HG03095 (cell line): ENCODE data around the gene CENPU.
A peak's percentile ranks its signal among the peaks of the same experiment; 100 is the strongest.
"Not testable (repeated sequence)": the region's sequence is repeated elsewhere in the genome, so short reads cannot be mapped to it uniquely, and the experiment has no call there.

Experiments used
- ATAC-seq: cut with Tn5 transposase; IDR thresholded peaks from one replicate; pipeline ENCODE4 v1.9.1; 2021; ENCODE audit warnings: moderate library complexity; ENCODE audit not compliant: unreplicated experiment

The CENPU gene

DNA sequence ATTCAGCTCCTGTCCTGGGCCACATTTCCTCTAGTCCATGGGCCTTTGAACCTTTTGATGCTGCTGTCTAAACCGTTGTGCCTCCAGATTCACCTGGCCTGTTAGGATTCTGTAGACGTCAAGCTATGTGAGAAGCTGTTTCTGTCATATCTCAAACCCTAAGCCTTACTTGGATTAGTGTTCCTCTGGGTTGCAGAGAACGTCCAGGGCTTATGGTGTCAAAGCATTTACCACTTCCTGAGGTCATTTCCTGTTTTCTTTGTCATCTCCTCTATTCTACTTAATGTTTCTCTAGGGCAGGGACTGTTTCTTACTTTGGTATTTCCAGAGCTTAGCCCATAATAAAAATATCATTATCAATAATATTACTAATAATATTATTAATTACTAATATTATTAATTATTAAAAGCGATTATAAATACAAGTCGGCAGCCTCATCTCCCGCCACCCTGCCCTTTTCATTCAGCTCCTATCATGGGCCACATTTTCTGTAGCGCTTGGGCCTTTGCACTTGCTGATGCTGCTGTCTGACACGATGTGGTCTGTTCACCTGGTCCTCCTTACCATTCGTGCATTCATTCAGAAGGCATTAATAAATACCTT lies 65.3 kb downstream of the CENPU start:
- no peak for ATAC-seq

DNA sequence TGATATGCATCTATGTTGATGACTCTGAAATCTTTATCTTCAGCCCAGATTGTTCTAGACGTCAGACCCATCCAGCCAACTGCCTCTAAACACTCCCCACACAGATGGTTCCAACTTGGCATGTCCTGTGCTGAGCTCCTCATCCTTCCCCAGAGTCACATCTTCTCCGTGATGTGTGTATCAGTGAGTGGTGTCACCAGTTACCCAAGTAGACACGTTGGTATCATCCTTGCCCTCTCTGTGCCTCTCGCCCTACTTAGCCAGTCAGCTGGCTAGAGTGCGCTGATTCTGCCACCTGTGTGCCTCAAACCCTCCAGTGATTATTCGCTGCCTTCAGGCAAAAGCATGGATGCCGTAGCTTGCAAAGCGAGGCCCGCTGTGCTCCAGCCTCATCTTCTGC lies 65.8 kb downstream of the CENPU start:
- ATAC-seq = no peak

DNA sequence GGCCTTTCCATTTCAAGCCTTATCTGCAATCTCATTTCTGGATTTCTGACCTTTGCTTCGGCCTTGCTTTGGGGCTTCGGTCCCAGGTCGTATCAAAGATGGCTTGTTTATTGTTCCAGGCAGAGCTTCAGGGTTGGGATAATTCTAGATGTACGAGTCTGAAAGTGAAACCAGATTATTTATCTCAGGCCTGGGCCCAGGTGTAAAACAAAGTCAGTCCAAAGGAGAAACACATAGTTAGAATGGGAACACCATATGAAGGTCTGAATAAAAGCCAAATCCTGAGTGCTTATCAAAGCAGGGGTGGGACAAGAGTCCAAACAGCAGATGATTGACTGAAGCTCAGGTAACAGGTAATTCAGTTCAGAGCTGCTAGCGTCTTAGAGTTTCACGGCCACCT lies 67.2 kb downstream of the CENPU start:
- no peak for ATAC-seq

DNA sequence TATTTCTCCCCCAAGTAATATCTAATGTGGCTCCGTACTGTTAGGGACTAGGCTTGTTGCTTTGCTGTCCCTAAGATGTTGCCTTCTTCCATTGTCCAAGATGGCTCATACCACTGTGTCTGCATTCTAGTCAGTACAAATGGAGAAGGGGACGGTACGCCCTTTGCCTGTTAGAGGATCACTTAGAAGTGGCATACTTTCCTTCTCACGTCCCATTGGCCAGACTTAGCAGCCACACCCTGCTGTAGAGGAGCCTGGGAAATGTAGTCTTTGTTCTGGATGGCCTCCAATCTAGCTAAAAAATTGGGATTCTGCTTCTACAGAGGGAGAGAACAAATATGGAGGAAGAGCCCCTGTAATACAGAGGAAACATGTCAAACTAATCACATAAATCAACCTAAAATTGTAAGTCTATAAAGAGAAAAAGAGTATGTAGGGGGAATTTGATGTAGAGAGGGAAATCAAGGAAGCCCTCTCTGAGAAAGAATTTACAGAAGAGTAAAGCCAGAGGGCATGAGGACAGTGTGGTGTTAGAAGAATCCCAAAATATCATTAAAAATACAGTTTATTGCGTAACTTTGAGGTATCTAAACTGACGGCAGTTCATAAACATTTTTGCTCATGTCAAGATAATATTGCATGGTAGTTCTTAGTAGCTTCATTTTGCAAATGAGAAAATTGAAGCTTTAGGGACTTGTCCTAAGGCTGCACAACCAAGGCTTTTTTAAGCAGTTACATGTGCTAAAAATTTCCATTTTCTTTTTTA lies 69.3 kb downstream of the CENPU start:
- ATAC-seq = no peak

DNA sequence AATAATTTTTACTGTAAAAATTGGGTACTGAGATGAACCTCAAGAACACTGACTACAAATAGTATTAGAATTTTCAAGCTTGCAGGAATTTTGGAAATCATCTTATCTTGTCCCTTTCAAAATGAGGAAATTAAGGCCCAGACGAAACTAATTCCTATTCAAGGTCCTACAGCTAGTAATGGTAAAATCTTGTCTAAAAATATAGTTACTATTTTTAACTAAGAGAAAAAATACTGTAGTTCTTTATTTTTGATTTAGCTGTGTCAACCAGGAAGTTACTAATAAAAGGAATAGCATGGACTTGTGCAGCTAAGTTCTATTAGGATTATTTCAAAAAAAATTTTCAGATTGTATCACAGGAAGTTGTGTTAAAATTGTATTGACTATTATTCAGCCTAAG lies 71.7 kb downstream of the CENPU start:
- no peak for ATAC-seq

DNA sequence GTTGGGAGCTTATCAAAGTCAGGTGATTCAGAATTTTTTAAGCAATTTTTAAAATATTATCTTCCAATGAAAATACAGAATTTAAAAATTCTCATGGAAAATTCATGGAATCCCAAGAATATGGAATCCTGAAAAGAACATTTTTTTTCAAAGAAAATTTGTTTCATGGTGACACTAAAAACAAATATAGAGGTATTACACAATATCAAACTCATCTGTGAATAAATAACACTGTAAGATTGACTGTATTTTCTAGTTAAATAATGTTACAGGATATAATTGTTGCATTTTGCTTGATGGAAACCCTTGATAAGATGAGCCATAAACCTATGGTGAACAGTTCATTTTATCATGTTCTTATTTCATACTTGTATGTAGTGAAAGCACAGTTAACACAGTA lies 72.9 kb downstream of the CENPU start:
- ATAC-seq = no peak

DNA sequence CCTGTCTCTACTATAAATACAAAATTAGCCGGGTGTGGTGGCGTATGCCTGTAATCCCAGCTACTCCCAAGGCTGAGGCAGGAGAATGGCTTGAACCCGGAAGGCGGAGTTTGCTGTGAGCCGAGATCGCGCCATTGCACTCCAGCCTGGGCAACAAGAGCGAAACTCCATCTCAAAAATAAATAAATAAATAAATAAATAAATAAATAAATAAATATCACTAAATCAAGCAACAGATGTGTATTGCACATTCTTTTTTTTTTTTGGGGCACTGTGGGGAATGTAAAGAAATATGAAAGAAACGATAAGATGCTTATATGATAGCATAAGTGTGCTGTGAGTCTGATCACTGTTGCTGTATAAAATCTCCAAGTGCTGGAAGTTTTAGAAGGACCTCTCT lies 76.1 kb downstream of the CENPU start:
- ATAC-seq = not testable (repeated sequence)

DNA sequence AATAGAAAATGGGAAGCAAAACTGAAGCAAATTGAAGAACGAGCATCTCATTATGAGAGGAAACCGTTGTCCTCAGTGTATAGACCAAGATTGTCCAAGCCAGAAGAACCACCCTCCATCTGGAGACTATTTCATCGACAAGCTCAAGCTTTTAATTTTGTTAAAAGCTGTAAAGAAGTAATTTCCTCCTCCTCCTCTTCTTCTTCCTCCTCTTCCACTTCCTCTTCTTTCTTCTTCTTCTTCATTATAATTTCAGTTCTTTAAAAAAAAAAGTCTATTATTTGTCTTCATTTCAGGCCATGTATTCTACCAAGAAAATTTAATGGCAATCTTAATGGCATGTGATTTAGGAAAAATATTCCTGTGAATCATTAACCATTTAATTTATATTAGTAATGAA lies 76.8 kb downstream of the CENPU start:
- ATAC-seq = no peak

DNA sequence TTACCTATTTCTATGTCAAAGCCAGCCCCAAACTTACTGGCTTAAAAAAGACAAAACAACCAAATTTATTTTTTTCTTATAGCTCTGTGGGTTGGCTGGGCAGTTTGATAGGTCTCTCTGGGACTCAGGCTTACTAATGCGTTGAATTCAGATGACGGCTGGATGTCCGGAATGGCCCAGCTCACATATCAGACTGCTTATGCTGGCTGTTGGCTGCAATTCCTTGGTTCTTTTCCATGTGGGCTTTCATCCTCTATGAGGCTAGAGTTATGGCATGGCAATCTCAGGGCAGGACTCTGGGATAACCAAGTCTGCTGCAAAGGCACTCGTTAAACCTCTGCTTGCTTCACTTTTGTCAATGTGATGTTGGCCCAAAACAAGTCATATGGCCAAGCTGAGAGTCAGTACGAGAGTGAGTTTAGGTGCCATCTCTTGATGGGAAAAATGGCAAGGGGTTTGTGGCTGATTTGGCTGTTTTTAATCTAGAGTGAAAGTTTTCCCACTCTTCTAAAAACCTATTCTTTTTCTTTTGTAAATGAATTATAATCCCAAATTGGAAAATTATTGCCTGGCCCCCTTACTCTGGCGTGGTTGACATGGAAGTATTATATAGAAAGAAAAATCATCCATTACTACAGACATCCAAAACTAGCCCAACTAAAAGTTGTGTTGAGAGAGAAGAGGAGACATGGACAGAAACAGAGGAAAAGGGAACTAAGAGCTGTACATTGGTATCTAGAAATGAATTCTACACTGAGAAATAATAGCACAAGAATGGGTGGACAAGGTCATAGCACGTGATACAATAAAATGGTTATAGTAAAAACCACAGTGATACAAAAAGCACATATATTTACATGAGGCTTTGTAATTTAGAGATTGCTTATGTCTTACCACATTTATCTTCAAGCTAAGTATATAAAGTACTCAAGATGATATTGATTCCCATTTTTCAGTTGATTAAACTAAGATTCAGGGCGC lies 77.7 kb downstream of the CENPU start:
- ATAC-seq = no peak

DNA sequence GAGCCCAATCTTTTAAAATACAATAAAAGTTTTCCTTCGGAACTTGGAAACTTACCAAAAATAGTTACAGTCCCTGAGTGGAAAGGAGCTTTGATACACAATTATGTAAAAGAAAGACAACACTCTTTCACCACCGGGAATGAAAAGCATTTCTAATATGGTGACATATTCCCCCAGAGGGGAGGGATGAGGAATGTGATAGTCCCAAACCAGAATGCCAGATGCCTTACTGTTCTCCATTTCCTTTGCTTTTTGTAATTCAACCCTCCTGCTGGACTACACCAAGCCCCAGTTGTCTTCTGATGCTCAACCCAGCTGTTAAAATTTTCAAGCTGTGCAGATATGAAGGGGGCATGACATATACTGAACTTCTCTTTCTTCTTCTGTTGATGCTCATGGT lies 80.2 kb downstream of the CENPU start:
- no peak for ATAC-seq

DNA sequence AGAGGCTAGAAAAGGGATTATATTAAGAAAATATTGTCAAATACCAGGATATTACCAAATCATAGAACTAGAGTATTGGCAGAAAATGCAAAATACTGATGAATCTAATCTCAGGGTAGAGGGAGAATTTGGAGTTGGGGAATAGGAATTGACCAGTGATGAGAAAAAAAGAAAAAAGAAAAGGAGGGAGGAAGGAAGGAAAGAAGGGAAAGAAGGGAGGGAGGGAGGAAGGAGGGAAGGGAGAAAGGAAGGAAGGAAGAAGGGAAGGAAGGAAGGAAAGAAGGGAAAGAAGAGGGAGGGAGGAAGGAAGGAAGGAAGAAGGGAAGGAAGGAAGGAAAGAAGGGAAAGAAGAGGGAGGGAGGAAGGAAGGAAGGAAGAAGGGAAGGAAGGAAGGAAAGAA lies 81.2 kb downstream of the CENPU start:
- not testable (repeated sequence) for ATAC-seq

DNA sequence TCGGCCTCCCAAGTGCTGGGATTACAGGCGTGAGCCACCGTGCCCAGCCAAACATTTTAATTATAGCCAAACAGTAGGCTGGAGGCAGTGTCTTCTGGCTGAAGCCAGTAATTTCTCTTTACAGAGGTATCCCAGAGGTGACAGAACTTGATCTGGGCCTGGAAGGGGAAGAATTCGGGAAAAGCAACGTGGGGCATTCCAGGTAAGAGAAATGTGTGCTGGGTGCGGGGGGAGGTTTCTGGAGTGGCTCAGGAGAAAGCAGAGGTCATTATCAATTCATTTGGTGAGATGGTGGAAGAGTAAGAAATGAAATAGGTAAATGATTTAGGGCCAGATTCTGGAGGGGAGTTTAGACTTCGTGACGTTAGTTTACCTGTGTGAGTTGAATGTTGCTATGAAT lies 82.0 kb downstream of the CENPU start:
- no peak for ATAC-seq

DNA sequence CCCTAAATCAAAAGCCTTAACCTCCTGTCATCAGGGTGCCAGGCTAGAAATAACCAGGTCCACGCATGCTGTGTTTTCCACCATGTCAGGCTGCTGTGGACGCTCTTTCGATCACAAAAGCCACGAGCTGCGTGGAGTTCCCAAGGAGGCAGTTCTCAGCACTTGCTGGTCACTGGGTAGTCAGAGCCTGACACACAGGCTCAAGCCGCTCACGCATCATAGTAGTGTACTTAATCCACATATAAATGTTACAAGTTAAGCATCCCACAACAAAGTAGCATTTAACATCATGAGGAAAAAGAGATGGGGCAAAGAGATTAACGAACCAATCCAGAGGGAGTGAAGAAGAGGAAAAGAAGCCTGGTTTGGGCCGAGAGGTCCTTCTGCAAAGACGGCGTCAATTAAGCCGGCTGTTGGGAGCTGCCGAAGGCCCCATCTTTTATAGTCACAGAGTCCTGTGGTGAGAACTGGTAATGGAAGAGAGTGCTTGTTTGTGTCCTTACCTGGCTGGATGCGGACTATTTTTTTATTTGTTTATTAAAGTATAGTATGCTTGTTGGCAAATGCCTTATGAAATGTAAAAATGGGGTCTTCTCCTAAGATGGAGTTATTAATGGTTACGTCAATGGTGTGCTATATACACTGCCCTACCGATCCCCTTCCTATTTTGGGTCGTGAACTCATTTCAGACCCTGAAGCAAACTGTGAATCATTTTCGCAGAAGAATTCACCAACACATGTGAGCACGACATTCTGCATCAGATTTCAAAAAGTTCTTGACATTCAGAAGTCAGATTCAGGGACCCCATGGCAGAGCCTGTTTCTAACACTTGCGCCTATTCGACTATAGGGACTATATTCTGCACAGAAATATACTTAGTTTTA lies 83.7 kb downstream of the CENPU start:
- peak; percentile 3 for ATAC-seq

DNA sequence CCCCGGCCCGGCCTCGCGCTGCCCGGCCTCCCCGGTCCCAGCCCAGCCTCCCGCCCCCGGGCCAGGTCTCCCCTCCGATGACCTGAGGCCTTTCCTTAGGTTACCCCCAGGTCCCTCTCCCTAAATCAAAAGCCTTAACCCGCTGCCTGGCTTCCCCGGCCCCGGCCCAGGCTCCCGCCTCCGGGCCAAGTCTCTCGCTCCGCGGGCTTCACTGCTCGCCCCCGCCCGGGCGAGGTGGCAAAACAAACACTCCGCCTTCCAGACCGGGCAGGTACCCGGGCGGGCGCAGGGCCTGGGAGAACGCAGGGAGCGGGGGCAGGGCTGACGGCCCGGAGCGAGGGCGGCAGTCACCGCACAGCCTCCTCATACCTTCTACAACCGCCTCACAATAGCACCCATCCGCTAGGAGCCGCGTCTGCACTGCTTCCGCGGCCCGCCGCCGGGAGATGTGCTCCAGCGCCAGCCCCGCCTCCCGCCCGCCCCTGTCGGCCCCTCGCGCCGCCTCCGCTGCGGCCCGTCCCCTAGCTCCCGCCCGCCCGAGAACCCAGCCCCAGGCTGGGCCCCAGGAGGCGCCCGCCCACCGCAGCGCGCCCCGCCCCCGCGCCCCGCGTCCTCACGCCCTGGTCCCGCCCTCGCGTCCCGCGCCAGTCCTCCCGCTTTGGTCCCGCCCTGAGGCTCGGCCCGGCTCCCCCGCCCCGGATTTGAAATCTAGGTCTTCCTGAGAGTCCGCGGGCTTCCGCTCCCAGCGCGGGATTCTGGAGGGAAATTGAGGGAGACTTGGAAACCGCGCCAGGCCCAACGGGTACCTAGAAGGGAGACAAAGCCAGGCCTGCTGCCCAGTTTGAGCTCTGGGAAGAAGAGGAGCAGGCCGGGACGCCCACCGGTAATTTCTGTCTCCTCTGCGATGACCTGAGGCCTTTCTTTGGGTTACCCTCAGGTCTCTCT lies 84.6 kb downstream of the CENPU start, which contains the start of the genes CASP3 and PRIMPOL:
Gene CASP3 (minus strand): TSS at position 422 of the 945 bp plus-strand sequence. CDS start 10,994 bp downstream, outside the sequence.
Gene PRIMPOL (plus strand): TSS at position 713 of the 945 bp plus-strand sequence. CDS start 7,403 bp downstream, outside the sequence.
- peak; percentile 82 for ATAC-seq

DNA sequence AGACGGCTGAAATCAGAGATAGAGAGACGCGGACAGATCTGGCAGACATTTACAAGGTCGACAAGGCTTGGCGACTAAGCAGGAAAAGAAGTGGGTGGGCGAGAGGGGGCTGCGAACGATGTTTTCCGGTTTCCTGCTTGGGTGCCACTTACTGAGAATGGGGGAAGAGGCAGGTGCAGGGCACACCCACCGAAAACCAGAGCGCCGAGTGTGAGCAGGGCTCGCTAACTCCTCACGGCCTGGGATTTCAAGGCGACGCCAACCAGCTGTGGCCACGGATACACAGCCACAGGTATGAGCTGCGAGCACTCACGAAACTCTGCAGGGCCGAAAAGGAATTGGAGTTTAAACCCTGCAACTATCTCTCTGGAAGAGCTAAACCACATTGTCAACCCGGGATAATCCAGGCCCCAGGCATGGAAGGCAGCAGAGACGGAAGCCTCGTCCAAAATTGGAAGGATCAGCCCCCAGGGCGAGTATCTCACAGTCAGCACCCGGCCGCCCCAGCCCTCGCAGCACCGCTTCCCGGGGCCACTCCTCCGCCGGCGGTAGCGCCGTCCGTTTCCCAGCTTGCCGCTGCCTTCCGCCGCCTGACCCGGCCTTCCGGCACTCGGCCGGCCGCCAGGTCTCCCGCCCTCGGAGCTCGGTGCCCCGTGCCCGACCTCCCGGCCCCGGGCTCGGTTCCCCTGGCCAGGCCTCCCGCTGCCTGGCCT lies 85.4 kb downstream of the CENPU start:
- peak; percentile 28 for ATAC-seq

DNA sequence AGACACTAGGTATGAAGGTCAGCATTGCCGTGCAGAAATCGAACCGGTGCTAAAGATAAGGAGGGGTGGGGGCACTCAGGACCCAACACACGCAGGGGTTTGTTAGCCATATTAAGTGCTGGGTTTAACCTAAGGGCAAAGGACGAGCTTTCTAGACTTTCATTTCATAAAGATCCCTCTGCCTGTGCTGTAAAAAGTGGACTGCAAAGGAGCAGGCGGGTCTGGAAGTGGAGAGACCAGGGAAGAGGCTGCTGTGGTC lies 85.9 kb downstream of the CENPU start:
- ATAC-seq = no peak

DNA sequence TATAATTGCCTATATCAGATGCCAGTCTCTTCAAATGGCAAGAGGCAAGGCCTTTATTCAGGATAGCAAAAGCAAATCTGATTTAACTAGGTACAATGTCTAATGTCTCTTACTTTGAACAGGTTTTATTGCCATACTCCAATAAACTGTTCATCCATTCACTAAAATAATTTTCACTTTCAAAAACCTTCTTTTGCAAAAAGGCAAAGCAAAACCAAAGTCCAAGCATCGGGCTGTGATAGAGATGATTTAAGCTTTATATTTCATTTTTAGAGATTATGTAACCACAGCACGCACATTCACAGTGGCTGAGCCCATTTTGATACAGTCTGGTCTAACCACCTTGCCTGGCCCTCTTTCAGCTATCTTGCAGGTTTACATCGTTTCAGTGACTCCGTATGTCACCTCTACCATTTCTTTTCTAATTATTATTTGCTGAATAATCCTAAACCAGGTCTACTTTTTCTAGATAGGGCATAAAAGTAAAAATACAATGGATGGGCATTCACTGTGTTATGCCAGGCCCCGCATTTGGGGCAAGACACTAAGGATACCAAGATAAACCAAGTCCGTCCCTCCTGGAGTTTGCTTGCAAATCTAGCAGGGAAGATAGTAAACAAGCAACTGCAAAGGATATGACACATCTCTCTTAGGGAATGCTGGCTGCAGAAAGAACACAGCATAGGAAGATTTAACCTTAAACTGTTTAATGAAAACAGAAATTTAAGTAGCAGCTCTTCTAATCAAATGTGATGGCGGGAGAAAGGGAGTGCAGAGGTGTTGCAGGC lies 86.4 kb downstream of the CENPU start:
- ATAC-seq = no peak
